ENCODE results near the gene DPP10.

Gene DPP10

GRCh38 chr2:114614592-114614991 is 172.2 kb downstream of the DPP10 start:
- no peak overlapping the region for H3K4me3 ChIP-seq (ENCODE audit: low read depth, low read length)
- no peak for DNase-seq (ENCODE audit: low read depth)
- TF ChIP-seq CTCF (IDR thresholded peaks at IDR 0.05; ENCODE audit: low read depth, low read length, missing control alignments), result no peak

GRCh38 chr2:114628481-114628880 is 186.0 kb downstream of the DPP10 start:
- no peak for DNase-seq (ENCODE audit: low read depth)
- no peak for TF ChIP-seq CTCF (IDR thresholded peaks at IDR 0.05; ENCODE audit: low read depth, low read length, missing control alignments)
- H3K4me3 ChIP-seq (ENCODE audit: low read depth, low read length), result no peak overlapping the region

GRCh38 chr2:114631146-114631545 is 188.7 kb downstream of the DPP10 start:
- no peak for DNase-seq (ENCODE audit: low read depth)
- H3K4me3 ChIP-seq (ENCODE audit: low read depth, low read length), result no peak overlapping the region
- no peak for TF ChIP-seq CTCF (IDR thresholded peaks at IDR 0.05; ENCODE audit: low read depth, low read length, missing control alignments)

- TF ChIP-seq CTCF (IDR thresholded peaks at IDR 0.05; ENCODE audit: low read depth, low read length, missing control alignments), result no peak
Measured at GRCh38 chr2:114642166-114642770, 199.8 kb downstream of the DPP10 start.

GRCh38 chr2:114642988-114643553 is 200.6 kb downstream of the DPP10 start:
- no peak for DNase-seq (ENCODE audit: low read depth)
- no peak for TF ChIP-seq CTCF (IDR thresholded peaks at IDR 0.05; ENCODE audit: low read depth, low read length, missing control alignments)

More at GRCh38 chr2:114642166-114642770, 199.8 kb downstream of the DPP10 start:
- H3K4me3 ChIP-seq (ENCODE audit: low read depth, low read length), result no peak overlapping the region
- no peak for DNase-seq (ENCODE audit: low read depth)

GRCh38 chr2:114651933-114652332 is 209.5 kb downstream of the DPP10 start:
- no peak for TF ChIP-seq CTCF (IDR thresholded peaks at IDR 0.05; ENCODE audit: low read depth, low read length, missing control alignments)
- no peak overlapping the region for H3K4me3 ChIP-seq (ENCODE audit: low read depth, low read length)
- DNase-seq (ENCODE audit: low read depth), result no peak

More at GRCh38 chr2:114642988-114643553, 200.6 kb downstream of the DPP10 start:
- H3K4me3 ChIP-seq (ENCODE audit: low read depth, low read length), result no peak overlapping the region

GRCh38 chr2:114659880-114660279 is 217.4 kb downstream of the DPP10 start:
- no peak for TF ChIP-seq CTCF (IDR thresholded peaks at IDR 0.05; ENCODE audit: low read depth, low read length, missing control alignments)
- H3K4me3 ChIP-seq (ENCODE audit: low read depth, low read length), result no peak overlapping the region
- DNase-seq (ENCODE audit: low read depth), result no peak
